ENCODE measurements around the gene ADAMTS9.

GRCh38 chr3:64556046-64556445, 131.8 kb downstream of the ADAMTS9 start:
- no peak for TF ChIP-seq SUZ12 (IDR thresholded peaks at IDR 0.05; ENCODE audit: extremely low read depth, insufficient read depth, insufficient read length)
- TF ChIP-seq YY1 (IDR thresholded peaks at IDR 0.05; ENCODE audit: insufficient read depth, insufficient read length): no peak
